Testis (tissue), 3 donors: ENCODE data around the gene HOXA1. TPM values are rescaled to one million over a fixed set of nuclear protein-coding genes. Genes with fewer than 3 reads are reported as not detected.

Experiments used
- DNase-seq: peaks from one replicate; pipeline ENCODE4 v3.0.0-alpha.2; 2019
- H3K27ac ChIP-seq, 2 donors: fragments of 200-600 bp; sonication (generic); one replicate each; pipeline ENCODE4 v1.5.1; 2019
- H3K27me3 ChIP-seq: fragments of 200-600 bp; sonication (generic); one replicate; pipeline ENCODE4 v1.5.1; 2019
- H3K36me3 ChIP-seq: fragments of 200-600 bp; sonication (generic); one replicate; pipeline ENCODE4 v1.5.1; 2017; ENCODE audit warnings: low read depth; ENCODE audit errors: missing control alignments
- H3K4me1 ChIP-seq: fragments of 200-600 bp; sonication (generic); one replicate; pipeline ENCODE4 v1.5.1; 2019
- H3K4me3 ChIP-seq, 2 donors: fragments of 200-600 bp; sonication (generic); one replicate each; pipeline ENCODE4 v1.5.1; 2017 to 2019
- H3K9me3 ChIP-seq: fragments of 200-600 bp; sonication (generic); one replicate; pipeline ENCODE4 v1.5.1; 2017
- CTCF ChIP-seq, 3 experiments: fragments of 450-650 bp in 2 of 3; fragments of 200-600 bp in 1 of 3; sonication (generic) in 1 of 3; IDR thresholded peaks; one replicate each; pipeline ENCODE4 v1.5.1; 2016 to 2019; ENCODE audit warnings: antibody characterized with exemption in 3 of 3, mild to moderate bottlenecking in 2 of 3, moderate library complexity in 1 of 3
- POLR2A ChIP-seq: fragments of 450-650 bp; IDR thresholded peaks from one replicate; pipeline ENCODE4 v1.6.1; 2017; ENCODE audit warnings: antibody characterized with exemption, mild to moderate bottlenecking, moderate library complexity
- WGBS, 2 donors: methylation state at CpG; one replicate each; pipeline ENCODE4 v1.1.5; 2018; 5-methylcytosine and 5-hydroxymethylcytosine counted together
- intact Hi-C: fragments of 100-400 bp; cut with DNase I; formaldehyde crosslinking; loops from one replicate; pipeline ENCODE4 v1.15.1; 2023; ENCODE audit warnings: low total_unique reads
- polyA plus RNA-seq: library from polyadenylated mRNA; stranded (reverse); fragments of 350-450 nt; fragmentation: Illumina TruSeq; extraction: RNeasy Lipid Tissue Mini Kit (QIAGEN cat#74804); gene quantifications from one replicate; pipeline ENCODE4 v1.2.3, GENCODE V29; 2014; ENCODE audit warnings: low read depth, low replicate concordance; ENCODE audit not compliant: insufficient read depth
- total RNA-seq, 2 donors: library from RNA; depleted of rRNA; stranded (reverse); fragments of >200 nt; gene quantifications; one replicate each; pipeline ENCODE4 v1.2.3, GENCODE V29; 2016

The HOXA1 gene
- total and polyA plus RNA-seq, 3 donors from 2014 or later, result 0.16 to 0.79 (median 0.37) TPM

DNA sequence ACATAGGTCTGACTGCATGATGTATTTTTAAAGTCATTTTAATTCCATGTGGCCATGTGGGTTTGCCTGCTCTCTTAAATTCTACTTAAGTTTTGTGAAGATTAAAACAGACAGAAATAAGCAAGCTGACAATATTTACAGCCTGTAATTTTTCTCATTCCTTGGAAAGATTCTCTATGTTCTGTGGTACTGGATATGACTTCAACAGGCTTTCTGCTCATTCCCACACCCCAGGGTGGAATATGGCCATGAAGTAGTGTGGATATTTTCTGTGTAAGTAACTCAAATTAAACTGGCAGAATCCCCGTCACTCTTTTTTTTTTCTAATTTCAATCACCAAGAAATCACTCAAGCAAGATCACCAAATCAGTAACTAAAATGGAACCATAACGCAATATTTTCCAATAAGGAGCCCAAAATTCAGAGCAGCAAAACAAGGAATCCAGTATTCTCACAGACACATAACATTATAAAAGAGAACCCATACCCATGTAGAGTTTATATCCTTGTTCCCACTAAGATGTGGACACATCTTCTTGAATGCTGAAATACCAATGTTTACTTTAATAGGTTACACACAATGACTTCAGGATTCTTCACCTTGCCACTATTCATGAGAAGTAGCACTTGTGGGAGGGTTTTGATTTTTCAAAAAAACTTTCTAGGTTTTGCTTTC lies 42.0 kb upstream of the HOXA1 start:
- intact Hi-C loops, result no loop called here
- DNase-seq, result no peak
- WGBS, 2 donors, result 87 to 93% methylated on average over 2 of the region's 2 CpGs
- Histone ChIP-seq H3K4me1 (no peaks in the 10 kb centered on the region), H3K27me3 (no peaks in the 10 kb centered on the region), H3K36me3 (no peaks in the 10 kb centered on the region), H3K9me3 (no peaks in the 10 kb centered on the region), H3K27ac (no peak overlapping the region), H3K4me3 (no peak overlapping the region)
- TF ChIP-seq POLR2A (no peak), CTCF (IDR thresholded peaks at IDR 0.05) (no peak)

GRCh38 chr7:27134392-27134791 lies 38.6 kb upstream of the HOXA1 start:
- no peak for DNase-seq
- Histone ChIP-seq H3K36me3 (no peaks in the 10 kb centered on the region), H3K4me3 (no peak overlapping the region), H3K4me1 (no peaks in the 10 kb centered on the region), H3K27ac (no peak overlapping the region), H3K27me3 (no peaks in the 10 kb centered on the region), H3K9me3 (no peaks in the 10 kb centered on the region)
- intact Hi-C loops, result no loop called here
- TF ChIP-seq POLR2A (no peak), CTCF (IDR thresholded peaks at IDR 0.05) (no peak)
- WGBS, 2 donors, result 55 to 82% methylated on average over 2 of the region's 2 CpGs

DNA sequence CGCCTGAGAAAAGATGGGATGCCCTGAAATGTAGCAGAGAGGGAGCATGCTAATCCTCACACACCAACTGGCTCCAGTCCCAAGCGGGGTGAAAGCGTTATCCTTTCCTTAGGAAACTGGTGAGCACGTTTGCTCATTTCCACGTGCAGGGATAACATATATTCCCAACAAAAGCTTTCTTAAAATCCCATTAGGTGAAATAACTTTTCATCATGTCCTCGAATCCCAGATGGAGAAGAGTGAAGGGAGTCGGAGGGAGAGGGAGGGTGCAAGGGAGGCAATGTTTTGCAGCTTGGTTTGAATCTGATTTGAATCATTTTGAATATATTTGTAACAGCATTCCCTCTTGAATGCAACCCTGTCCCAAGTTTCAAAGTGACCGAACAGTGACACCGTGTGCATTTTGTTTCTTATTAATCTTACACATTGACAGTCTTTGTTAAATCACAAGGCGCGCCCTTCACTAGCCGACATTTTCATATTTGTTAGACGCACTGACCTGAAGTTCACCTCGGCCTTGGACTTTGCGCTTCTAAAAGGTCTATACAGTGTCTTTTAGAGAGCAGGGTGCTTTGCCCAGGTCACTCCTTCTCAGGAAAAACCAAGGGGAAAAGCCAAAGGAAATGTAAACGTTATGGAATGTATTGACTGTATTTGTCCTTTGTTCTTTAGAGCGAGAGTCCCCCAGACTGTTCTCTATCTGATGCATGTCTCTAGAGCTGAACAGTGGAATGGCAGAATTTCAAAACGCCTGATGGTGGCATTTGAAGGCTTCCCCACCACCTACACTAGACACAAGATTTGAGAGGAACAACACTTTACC lies 37.8 kb upstream of the HOXA1 start:
- peak; percentile 11 for DNase-seq
- no peak overlapping the region for H3K27ac ChIP-seq

GRCh38 chr7:27132978-27133377 lies 37.2 kb upstream of the HOXA1 start:
- intact Hi-C loops, result no loop called here
- Histone ChIP-seq H3K4me3 (no peak overlapping the region), H3K4me1 (no peaks in the 10 kb centered on the region), H3K9me3 (no peaks in the 10 kb centered on the region), H3K36me3 (no peaks in the 10 kb centered on the region), H3K27ac (no peak overlapping the region), H3K27me3 (no peaks in the 10 kb centered on the region)
- TF ChIP-seq POLR2A (no peak), CTCF (IDR thresholded peaks at IDR 0.05) (no peak)
- 51 to 60% methylated on average over 6 of the region's 6 CpGs for WGBS, 2 donors
- no peak for DNase-seq

More for the DNA sequence above, 37.8 kb upstream of the HOXA1 start:
- intact Hi-C loops, result no loop called here
- TF ChIP-seq CTCF (IDR thresholded peaks at IDR 0.05), result no peak
- no peak for TF ChIP-seq POLR2A
- Histone ChIP-seq H3K4me3 (no peak overlapping the region), H3K36me3 (no peaks in the 10 kb centered on the region), H3K4me1 (no peaks in the 10 kb centered on the region), H3K9me3 (no peaks in the 10 kb centered on the region), H3K27me3 (no peaks in the 10 kb centered on the region)
- 52 to 54% methylated on average over 18 of the region's 18 CpGs for WGBS, 2 donors
